HEK293T (cell line): ENCODE data around the gene SOBP.

Experiments
- CTCF ChIA-PET: fragments of 350-600 bp; formaldehyde crosslinking; extraction: SDS; loops from one replicate; lab custom pipeline; 2021; ENCODE audit warnings: antibody characterized with exemption, inconsistent platforms; lab: Yijun Ruan, JAX
- POLR2A ChIA-PET: fragments of 350-600 bp; formaldehyde crosslinking; extraction: SDS; loops from one replicate; lab custom pipeline; 2020; ENCODE audit warnings: antibody characterized with exemption, inconsistent platforms; lab: Yijun Ruan, JAX
- DNase-seq: peaks from one replicate; pipeline ENCODE4 v3.0.0; 2012; ENCODE audit warnings: mixed read lengths; ENCODE audit errors: extremely low spot score
- ARNT ChIP-seq: fragments of 450-650 bp; IDR thresholded peaks from 2 replicates; pipeline ENCODE4 v1.6.1; 2017; ENCODE audit warnings: mild to moderate bottlenecking
- BHLHE40 ChIP-seq: fragments of 450-650 bp; IDR thresholded peaks from 2 replicates; pipeline ENCODE4 v1.6.1; 2016; ENCODE audit warnings: mild to moderate bottlenecking, moderate library complexity, borderline replicate concordance
- CTBP1 ChIP-seq: fragments of 450-650 bp; IDR thresholded peaks from 2 replicates; pipeline ENCODE4 v1.6.1; 2016; ENCODE audit warnings: borderline replicate concordance
- ELF4 ChIP-seq: fragments of 450-650 bp; IDR thresholded peaks from 2 replicates; pipeline ENCODE4 v1.6.1; 2017; ENCODE audit warnings: antibody characterized with exemption
- FOXA1 ChIP-seq: fragments of 450-650 bp; IDR thresholded peaks from 2 replicates; pipeline ENCODE4 v1.6.1; 2016; ENCODE audit warnings: mild to moderate bottlenecking
- FOXK2 ChIP-seq: fragments of 450-650 bp; IDR thresholded peaks from 2 replicates; pipeline ENCODE4 v1.6.1; 2016; ENCODE audit warnings: mild to moderate bottlenecking
- FOXM1 ChIP-seq: fragments of 450-650 bp; IDR thresholded peaks from 2 replicates; pipeline ENCODE4 v1.6.1; 2017; ENCODE audit warnings: mild to moderate bottlenecking, borderline replicate concordance
- HDGF ChIP-seq: fragments of 450-650 bp; IDR thresholded peaks from 2 replicates; pipeline ENCODE4 v1.6.1; 2017; ENCODE audit warnings: antibody characterized with exemption, borderline replicate concordance
- L3MBTL2 ChIP-seq: fragments of 450-650 bp; conservative IDR thresholded peaks from 2 replicates; pipeline ENCODE4 v1.6.1; 2016; ENCODE audit warnings: mild to moderate bottlenecking
- LEF1 ChIP-seq: fragments of 450-650 bp; IDR thresholded peaks from 2 replicates; pipeline ENCODE4 v1.6.1; 2017; ENCODE audit warnings: mild to moderate bottlenecking, borderline replicate concordance
- NFRKB ChIP-seq: fragments of 450-650 bp; IDR thresholded peaks from 2 replicates; pipeline ENCODE4 v1.6.1; 2016; ENCODE audit warnings: mild to moderate bottlenecking, moderate library complexity
- SP1 ChIP-seq: fragments of 450-650 bp; IDR thresholded peaks from 2 replicates; pipeline ENCODE4 v1.6.1; 2017
- SUZ12 ChIP-seq: fragments of 450-650 bp; IDR thresholded peaks from 2 replicates; pipeline ENCODE4 v1.6.1; 2016; ENCODE audit warnings: mild to moderate bottlenecking
- TARDBP ChIP-seq: fragments of 450-650 bp; IDR thresholded peaks from 2 replicates; pipeline ENCODE4 v1.6.1; 2016
- ZNF384 ChIP-seq: fragments of 450-650 bp; IDR thresholded peaks from 2 replicates; pipeline ENCODE4 v1.6.1; 2016
- TF ChIP-seq, protein P1 (sequence below): fragments of 450-650 bp; IDR thresholded peaks from 2 replicates; pipeline ENCODE4 v1.6.1; 2016

SOBP gene

DNA sequence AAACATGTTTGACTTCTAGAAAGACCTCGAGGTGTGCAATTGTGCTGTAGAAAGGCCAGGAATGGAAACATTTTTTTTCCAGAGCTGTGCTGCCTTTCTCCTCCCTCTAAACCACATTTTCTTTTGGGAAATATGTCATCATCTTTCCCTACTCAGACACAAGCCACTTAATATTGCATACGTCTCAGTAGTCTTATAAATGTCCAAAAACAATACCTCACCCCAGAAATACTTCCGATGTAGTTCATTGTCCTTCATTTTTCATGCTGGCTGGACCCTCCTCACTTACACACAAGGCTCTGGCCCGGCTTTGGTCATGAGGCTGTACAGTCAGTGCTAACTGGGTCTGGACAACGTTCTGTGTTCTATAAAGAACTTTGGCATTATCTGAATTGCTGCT lies 207.8 kb downstream of the SOBP start:
- no peak for DNase-seq
- POLR2A ChIA-PET = no interaction called here
- CTCF ChIA-PET = interaction anchor here (0.5 kb wide), 2 partner anchors 19 to 822 kb away, joined by 3 read pairs; no protein-coding TSS in a partner anchor
- TF ChIP-seq ELF4 = no peak
- no peak for TF ChIP-seq FOXK2
- no peak for TF ChIP-seq FOXA1
- no peak for TF ChIP-seq FOXM1
- no peak for TF ChIP-seq ZNF384
- no peak for TF ChIP-seq SUZ12
- TF ChIP-seq, protein P1, sequence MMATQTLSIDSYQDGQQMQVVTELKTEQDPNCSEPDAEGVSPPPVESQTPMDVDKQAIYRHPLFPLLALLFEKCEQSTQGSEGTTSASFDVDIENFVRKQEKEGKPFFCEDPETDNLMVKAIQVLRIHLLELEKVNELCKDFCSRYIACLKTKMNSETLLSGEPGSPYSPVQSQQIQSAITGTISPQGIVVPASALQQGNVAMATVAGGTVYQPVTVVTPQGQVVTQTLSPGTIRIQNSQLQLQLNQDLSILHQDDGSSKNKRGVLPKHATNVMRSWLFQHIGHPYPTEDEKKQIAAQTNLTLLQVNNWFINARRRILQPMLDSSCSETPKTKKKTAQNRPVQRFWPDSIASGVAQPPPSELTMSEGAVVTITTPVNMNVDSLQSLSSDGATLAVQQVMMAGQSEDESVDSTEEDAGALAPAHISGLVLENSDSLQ = no peak
- TF ChIP-seq L3MBTL2 = no peak
- no peak for TF ChIP-seq CTBP1
- no peak for TF ChIP-seq BHLHE40
- TF ChIP-seq TARDBP = no peak
- TF ChIP-seq LEF1 = no peak
- no peak for TF ChIP-seq NFRKB
- TF ChIP-seq ARNT = no peak
- TF ChIP-seq HDGF = no peak
- no peak for TF ChIP-seq SP1

DNA sequence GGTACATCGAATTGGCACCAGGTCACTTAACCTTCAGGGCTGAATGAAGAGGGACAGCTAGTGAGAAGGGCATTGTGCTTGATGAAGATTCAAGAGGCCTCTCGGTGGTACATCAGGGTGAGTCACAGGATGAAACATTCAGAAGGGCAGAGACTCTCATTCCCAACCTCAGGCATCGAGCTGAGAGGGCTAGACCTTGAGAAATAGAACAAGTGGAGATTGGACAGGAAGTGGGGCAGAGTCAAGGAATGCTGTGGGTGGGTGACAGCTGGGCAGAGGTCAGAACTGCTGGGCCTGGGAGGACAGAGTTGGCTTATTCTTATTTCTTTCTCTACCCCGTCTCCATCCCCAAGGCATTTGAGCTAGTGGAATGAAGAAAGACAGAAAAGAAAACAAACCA lies 208.2 kb downstream of the SOBP start:
- TF ChIP-seq FOXK2 (no peak), FOXA1 (no peak), L3MBTL2 (no peak), SP1 (no peak), TARDBP (no peak), SUZ12 (no peak), FOXM1 (no peak), BHLHE40 (no peak), ELF4 (no peak)
- TF ChIP-seq, protein P1 = no peak

DNA sequence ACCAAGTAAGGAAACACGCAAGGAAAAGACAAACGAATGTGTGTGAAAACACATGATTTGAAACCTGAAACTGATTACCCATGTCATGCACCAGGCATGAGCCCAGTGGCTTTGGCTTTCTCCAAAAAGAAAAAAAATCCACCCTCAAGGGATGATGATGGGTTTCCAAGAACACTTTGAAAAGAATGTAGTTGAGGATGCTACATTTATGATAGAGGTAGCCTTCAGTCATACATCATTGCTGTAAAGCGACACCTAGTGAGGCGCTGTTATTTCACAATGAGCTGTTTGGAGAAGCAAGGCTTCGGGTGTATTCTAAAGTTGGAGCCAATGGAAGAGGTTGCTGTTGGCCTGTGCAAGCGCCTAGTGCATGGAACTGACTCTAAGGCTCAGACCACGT lies 209.3 kb downstream of the SOBP start:
- ChIA-PET CTCF (no interaction called here), POLR2A (interaction anchor here (0.6 kb wide), 1 partner anchor 542 kb away, joined by 4 read pairs; no protein-coding TSS in a partner anchor)
- DNase-seq = no peak
- TF ChIP-seq TARDBP (no peak), L3MBTL2 (no peak), SP1 (no peak), LEF1 (no peak), ARNT (no peak), HDGF (no peak), FOXA1 (no peak), ELF4 (no peak), BHLHE40 (no peak), SUZ12 (no peak), NFRKB (no peak), ZNF384 (no peak)
- TF ChIP-seq, protein P1 = no peak

More for the DNA sequence above, 208.2 kb downstream of the SOBP start:
- no peak for DNase-seq
- CTCF ChIA-PET = interaction anchor here (0.5 kb wide), 2 partner anchors 19 to 821 kb away, joined by 3 read pairs; no protein-coding TSS in a partner anchor
- POLR2A ChIA-PET = interaction anchor here (0.7 kb wide), 1 partner anchor 509 kb away, joined by 3 read pairs; no protein-coding TSS in a partner anchor

DNA sequence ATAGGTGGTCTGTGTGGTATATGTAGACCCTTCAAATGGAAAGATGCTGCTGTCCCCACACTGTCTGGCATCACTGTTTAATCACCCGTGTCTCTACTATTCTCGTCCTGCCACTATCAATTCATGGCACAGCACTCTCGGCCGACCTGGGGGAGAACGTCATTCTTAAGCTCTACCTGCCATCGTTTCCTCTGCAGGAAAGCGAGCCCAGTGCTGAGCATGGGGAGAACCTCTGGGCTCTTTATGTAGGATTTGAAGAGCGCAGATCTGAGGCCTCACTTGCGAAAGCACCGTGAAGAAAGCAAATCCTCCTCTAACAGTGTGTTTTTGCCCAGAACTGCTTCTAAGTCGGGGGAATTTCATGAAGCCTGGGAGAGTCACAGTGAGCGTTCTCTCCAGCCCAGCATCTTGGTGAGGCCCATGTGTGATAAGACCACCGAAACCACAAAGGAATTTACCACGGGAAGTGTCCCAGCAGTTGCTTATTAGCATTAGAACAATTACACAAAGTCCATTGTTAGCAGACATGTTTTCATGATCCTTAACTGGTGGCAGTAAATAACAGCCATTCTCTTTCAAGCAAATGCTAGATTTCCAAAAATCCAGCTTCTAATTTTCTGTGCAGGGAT lies 209.9 kb downstream of the SOBP start:
- TF ChIP-seq HDGF = no peak
- TF ChIP-seq LEF1 = no peak
- no peak for TF ChIP-seq NFRKB
- TF ChIP-seq ARNT = no peak
- no peak for TF ChIP-seq FOXK2
- TF ChIP-seq, protein P1 = no peak
- TF ChIP-seq BHLHE40 = no peak
- TF ChIP-seq SUZ12 = no peak
- TF ChIP-seq SP1 = no peak
- no peak for TF ChIP-seq ELF4
- no peak for TF ChIP-seq TARDBP
- TF ChIP-seq FOXM1 = no peak
- TF ChIP-seq ZNF384 = no peak
- no peak for TF ChIP-seq L3MBTL2
- TF ChIP-seq FOXA1 = no peak
- TF ChIP-seq CTBP1 = no peak
- CTCF ChIA-PET = no interaction called here
- POLR2A ChIA-PET = interaction anchor here (0.6 kb wide), 1 partner anchor 542 kb away, joined by 4 read pairs; no protein-coding TSS in a partner anchor
- DNase-seq = no peak

DNA sequence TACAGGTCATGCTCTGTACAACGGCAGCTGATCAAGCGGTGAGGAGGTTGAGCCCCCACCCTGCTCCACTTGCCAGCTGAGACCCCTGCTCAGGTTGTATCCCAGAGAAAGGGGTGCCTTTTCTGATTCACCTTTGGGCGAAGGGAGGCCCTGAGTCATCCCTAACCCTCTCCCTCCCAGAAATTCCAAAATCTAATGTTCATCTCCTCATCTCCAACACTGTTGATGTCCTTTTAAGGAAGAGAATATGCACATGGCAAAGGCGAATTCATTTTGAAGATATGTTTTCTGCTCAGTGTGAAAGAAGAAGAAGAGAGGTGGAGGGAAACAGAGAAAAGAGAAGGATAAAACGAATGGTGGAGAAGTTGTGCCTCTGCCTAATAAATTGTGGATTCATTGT lies 213.7 kb downstream of the SOBP start:
- no peak for TF ChIP-seq ZNF384
- no peak for TF ChIP-seq FOXK2
- no peak for TF ChIP-seq L3MBTL2
- TF ChIP-seq FOXA1 = no peak
- TF ChIP-seq LEF1 = no peak
- TF ChIP-seq BHLHE40 = no peak
- no peak for TF ChIP-seq SUZ12
- TF ChIP-seq FOXM1 = no peak
- no peak for TF ChIP-seq ELF4
- TF ChIP-seq SP1 = no peak
- TF ChIP-seq HDGF = no peak
- DNase-seq = no peak
- CTCF ChIA-PET = interaction anchor here (0.6 to 1.0 kb wide), 4 partner anchors 25 to 354 kb away, joined by 3 to 5 read pairs (median 4); no protein-coding TSS in a partner anchor
- POLR2A ChIA-PET = no interaction called here
